HG02610 (cell line): ENCODE results near the gene MAPK6.
"Not testable (repeated sequence)": the region's sequence is repeated elsewhere in the genome, so short reads cannot be mapped to it uniquely, and the experiment has no call there.

ENCODE experiments used
- ATAC-seq: cut with Tn5 transposase; IDR thresholded peaks from one replicate; pipeline ENCODE4 v1.9.1; 2021; ENCODE audit warnings: mild to moderate bottlenecking, moderate library complexity; ENCODE audit not compliant: unreplicated experiment

MAPK6 gene

GRCh38 chr15:52078876-52079700 lies 60.1 kb downstream of the MAPK6 start:
- ATAC-seq, result no peak

- ATAC-seq, result no peak
These were observed 61.0 kb downstream of the MAPK6 start for GRCh38 chr15:52080031-52080430.

GRCh38 chr15:52080706-52081392 lies 61.8 kb downstream of the MAPK6 start:
- no peak for ATAC-seq

GRCh38 chr15:52082197-52083036 lies 63.4 kb downstream of the MAPK6 start:
- peak; percentile 59 for ATAC-seq

- ATAC-seq, result peak; percentile 40
These were observed 64.0 kb downstream of the MAPK6 start for GRCh38 chr15:52083037-52083359.

- no peak for ATAC-seq
These were observed 64.6 kb downstream of the MAPK6 start for GRCh38 chr15:52083603-52084002.

GRCh38 chr15:52085299-52085698 lies 66.3 kb downstream of the MAPK6 start:
- no peak for ATAC-seq

- no peak for ATAC-seq
These were observed 67.2 kb downstream of the MAPK6 start for GRCh38 chr15:52086011-52086786.

GRCh38 chr15:52090193-52090592 lies 71.2 kb downstream of the MAPK6 start:
- ATAC-seq, result no peak

- no peak for ATAC-seq
These were observed 74.1 kb downstream of the MAPK6 start for GRCh38 chr15:52093167-52093538.

GRCh38 chr15:52093539-52094510 lies 74.8 kb downstream of the MAPK6 start:
- ATAC-seq, result no peak

GRCh38 chr15:52094811-52095584 lies 76.0 kb downstream of the MAPK6 start:
- ATAC-seq, result no peak

- no peak for ATAC-seq
These were observed 76.7 kb downstream of the MAPK6 start for GRCh38 chr15:52095597-52096262.

GRCh38 chr15:52096536-52096935 lies 77.5 kb downstream of the MAPK6 start:
- ATAC-seq, result not testable (repeated sequence)

GRCh38 chr15:52097180-52097579 lies 78.2 kb downstream of the MAPK6 start:
- no peak for ATAC-seq

- ATAC-seq, result no peak
These were observed 79.3 kb downstream of the MAPK6 start for GRCh38 chr15:52098323-52098722.

GRCh38 chr15:52099651-52100272 lies 80.7 kb downstream of the MAPK6 start:
- no peak for ATAC-seq
